ENCODE measurements around the gene MSX2. TPM values are rescaled to one million over a fixed set of nuclear protein-coding genes. Genes with fewer than 3 reads are reported as not detected.

MSX2 gene
- total and polyA plus RNA-seq, 4 donors, result 0.34 to 2.1 (median 0.80) TPM

- no peaks in the 10 kb centered on the region for H3K9me3 ChIP-seq (ENCODE audit: control insufficient read depth in 4 of 4, insufficient read depth in 3 of 4, low read length in 3 of 4)
- peaks cover 5 to 91% (median 90%) of the 10 kb centered on the region in 3 donors for H3K27me3 ChIP-seq (ENCODE audit: control insufficient read depth in 3 of 3, insufficient read depth in 3 of 3, low read length in 2 of 3)
- ATAC-seq (ENCODE audit: insufficient read depth, low FRiP score) (no peak), DNase-seq (no peak)
- no peaks in the 10 kb centered on the region for H3K36me3 ChIP-seq (ENCODE audit: control insufficient read depth in 4 of 4, insufficient read depth in 4 of 4, low read length in 4 of 4)
- peaks cover 0 to 22% (median 5%) of the 10 kb centered on the region in 5 donors for H3K4me1 ChIP-seq (ENCODE audit: control insufficient read depth in 5 of 5, insufficient read depth in 5 of 5, low read length in 5 of 5)
- 8 to 15% methylated on average over 23 of the region's 23 CpGs for WGBS, 2 donors
- no peak overlapping the region for H3K27ac ChIP-seq (ENCODE audit: low read depth in 1 of 2, low read length in 1 of 2)
- H3K4me3 ChIP-seq, result no peak overlapping the region
- no peak for TF ChIP-seq CTCF (IDR thresholded peaks at IDR 0.05; ENCODE audit: control extremely low read depth, extremely low read depth)
- no peak overlapping the region for H3K9ac ChIP-seq (ENCODE audit: insufficient read depth in 1 of 2, low read length in 2 of 2)
Observed at GRCh38 chr5:174723315-174723978, 935 bp upstream of the MSX2 start.

GRCh38 chr5:174723979-174724483, 351 bp upstream of the MSX2 start:
- no peak overlapping the region for H3K9ac ChIP-seq (ENCODE audit: insufficient read depth in 1 of 2, low read length in 2 of 2)
- WGBS, 2 donors, result 1 to 2% methylated on average over 20 of the region's 20 CpGs

GRCh38 chr5:174725261-174725990, 1.0 kb downstream of the MSX2 start:
- WGBS, 2 donors, result 4 to 7% methylated on average over 30 of the region's 30 CpGs

More at GRCh38 chr5:174723979-174724483, 351 bp upstream of the MSX2 start:
- H3K36me3 ChIP-seq (ENCODE audit: control insufficient read depth in 4 of 4, insufficient read depth in 4 of 4, low read length in 4 of 4), result no peaks in the 10 kb centered on the region
- no peak for ATAC-seq (ENCODE audit: insufficient read depth, low FRiP score)
- H3K4me3 ChIP-seq, result no peak overlapping the region
- H3K27me3 ChIP-seq (ENCODE audit: control insufficient read depth in 3 of 3, insufficient read depth in 3 of 3, low read length in 2 of 3), result peaks cover 5 to 91% (median 90%) of the 10 kb centered on the region in 3 donors
- H3K27ac ChIP-seq (ENCODE audit: low read depth in 1 of 2, low read length in 1 of 2), result no peak overlapping the region
- no peak for TF ChIP-seq CTCF (IDR thresholded peaks at IDR 0.05; ENCODE audit: control extremely low read depth, extremely low read depth)
- DNase-seq, result peak in 1 of 3 donors; percentile 36
- H3K4me1 ChIP-seq (ENCODE audit: control insufficient read depth in 5 of 5, insufficient read depth in 5 of 5, low read length in 5 of 5), result peaks cover 0 to 22% (median 5%) of the 10 kb centered on the region in 5 donors
- H3K9me3 ChIP-seq (ENCODE audit: control insufficient read depth in 4 of 4, insufficient read depth in 3 of 4, low read length in 3 of 4), result peaks cover 0 to under 1% (median 0%) of the 10 kb centered on the region in 4 donors

More at GRCh38 chr5:174725261-174725990, 1.0 kb downstream of the MSX2 start:
- Histone ChIP-seq H3K27ac (ENCODE audit: low read depth in 1 of 2, low read length in 1 of 2) (no peak overlapping the region), H3K4me3 (peak overlapping the region; percentile 17), H3K4me1 (ENCODE audit: control insufficient read depth in 5 of 5, insufficient read depth in 5 of 5, low read length in 5 of 5) (peaks cover 0 to 21% (median 5%) of the 10 kb centered on the region in 5 donors), H3K27me3 (ENCODE audit: control insufficient read depth in 3 of 3, insufficient read depth in 3 of 3, low read length in 2 of 3) (peaks cover 5 to 89% (median 89%) of the 10 kb centered on the region in 3 donors), H3K36me3 (ENCODE audit: control insufficient read depth in 4 of 4, insufficient read depth in 4 of 4, low read length in 4 of 4) (peaks cover 0 to 2% (median 0%) of the 10 kb centered on the region in 4 donors), H3K9me3 (ENCODE audit: control insufficient read depth in 4 of 4, insufficient read depth in 3 of 4, low read length in 3 of 4) (peaks cover 0 to 2% (median 0%) of the 10 kb centered on the region in 4 donors), H3K9ac (ENCODE audit: insufficient read depth in 1 of 2, low read length in 2 of 2) (no peak overlapping the region)
- DNase-seq, result no peak
- no peak for TF ChIP-seq CTCF (IDR thresholded peaks at IDR 0.05; ENCODE audit: control extremely low read depth, extremely low read depth)
- ATAC-seq (ENCODE audit: insufficient read depth, low FRiP score), result no peak
